Fibroblast of pulmonary artery (primary cell): ENCODE data around the gene ACOT7.

Source experiments
- DNase-seq: peaks from one replicate; pipeline ENCODE4 v3.0.0-alpha.2; 2010; ENCODE audit warnings: low read depth
- H3K4me3 ChIP-seq: replicated peaks from 2 replicates; pipeline ENCODE4 v1.5.1; 2011; ENCODE audit warnings: low read depth, mild to moderate bottlenecking, control low read depth, low read length, moderate library complexity
- CTCF ChIP-seq: IDR thresholded peaks from 2 replicates; pipeline ENCODE4 v1.5.1; 2011; ENCODE audit warnings: mild to moderate bottlenecking, control low read depth, low read length, inconsistent platforms; ENCODE audit errors: missing control alignments

Gene ACOT7

GRCh38 chr1:6275826-6276782 is 117.5 kb downstream of the ACOT7 start:
- DNase-seq, result peak; percentile 79
- no peak overlapping the region for H3K4me3 ChIP-seq
- no peak for TF ChIP-seq CTCF

GRCh38 chr1:6274622-6275139 is 118.9 kb downstream of the ACOT7 start:
- TF ChIP-seq CTCF, result no peak
- DNase-seq, result no peak
- H3K4me3 ChIP-seq, result no peak overlapping the region

- no peak for DNase-seq
- no peak for TF ChIP-seq CTCF
- H3K4me3 ChIP-seq, result no peak overlapping the region
Observed at GRCh38 chr1:6274102-6274501, 119.5 kb downstream of the ACOT7 start.

GRCh38 chr1:6273380-6273891 is 120.1 kb downstream of the ACOT7 start:
- H3K4me3 ChIP-seq, result no peak overlapping the region
- DNase-seq, result peak; percentile 26
- TF ChIP-seq CTCF, result no peak

GRCh38 chr1:6272868-6273267 is 120.7 kb downstream of the ACOT7 start:
- H3K4me3 ChIP-seq, result no peak overlapping the region
- TF ChIP-seq CTCF, result no peak
- DNase-seq, result no peak

- no peak for DNase-seq
- no peak overlapping the region for H3K4me3 ChIP-seq
- TF ChIP-seq CTCF, result no peak
Observed at GRCh38 chr1:6272452-6272851, 121.1 kb downstream of the ACOT7 start.
